ENCODE data around the gene OTULINL.

DNA sequence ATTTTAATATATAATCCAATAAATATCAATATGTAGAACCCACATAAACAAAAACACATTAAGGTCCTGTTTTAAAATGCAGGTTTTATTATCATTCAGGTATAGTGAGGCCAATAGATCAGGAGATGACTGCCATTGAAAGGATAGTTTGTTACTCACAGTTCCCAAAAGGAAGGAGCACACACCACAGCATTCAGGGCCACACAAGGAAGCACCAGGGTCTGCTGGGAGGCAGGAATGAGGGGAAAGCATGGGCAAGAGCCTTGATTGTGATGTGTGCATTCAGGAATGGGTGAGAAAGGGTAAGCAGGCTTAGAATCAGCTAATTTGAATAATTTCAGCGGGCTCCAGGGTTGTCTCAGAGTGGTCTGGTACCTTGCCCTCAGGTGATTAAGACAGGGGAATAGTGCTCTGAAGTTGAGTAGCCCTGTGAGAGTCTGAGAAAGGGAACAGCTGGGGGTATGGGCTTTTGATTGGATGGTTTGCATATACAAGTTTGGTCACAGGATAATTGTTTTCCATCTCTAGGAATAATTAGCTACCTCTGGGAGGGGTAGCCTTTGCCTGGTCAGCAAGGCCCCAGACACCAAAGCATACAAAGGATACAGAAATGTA is 63.1 kb downstream of the OTULINL start:
- TF ChIP-seq, protein P1, sequence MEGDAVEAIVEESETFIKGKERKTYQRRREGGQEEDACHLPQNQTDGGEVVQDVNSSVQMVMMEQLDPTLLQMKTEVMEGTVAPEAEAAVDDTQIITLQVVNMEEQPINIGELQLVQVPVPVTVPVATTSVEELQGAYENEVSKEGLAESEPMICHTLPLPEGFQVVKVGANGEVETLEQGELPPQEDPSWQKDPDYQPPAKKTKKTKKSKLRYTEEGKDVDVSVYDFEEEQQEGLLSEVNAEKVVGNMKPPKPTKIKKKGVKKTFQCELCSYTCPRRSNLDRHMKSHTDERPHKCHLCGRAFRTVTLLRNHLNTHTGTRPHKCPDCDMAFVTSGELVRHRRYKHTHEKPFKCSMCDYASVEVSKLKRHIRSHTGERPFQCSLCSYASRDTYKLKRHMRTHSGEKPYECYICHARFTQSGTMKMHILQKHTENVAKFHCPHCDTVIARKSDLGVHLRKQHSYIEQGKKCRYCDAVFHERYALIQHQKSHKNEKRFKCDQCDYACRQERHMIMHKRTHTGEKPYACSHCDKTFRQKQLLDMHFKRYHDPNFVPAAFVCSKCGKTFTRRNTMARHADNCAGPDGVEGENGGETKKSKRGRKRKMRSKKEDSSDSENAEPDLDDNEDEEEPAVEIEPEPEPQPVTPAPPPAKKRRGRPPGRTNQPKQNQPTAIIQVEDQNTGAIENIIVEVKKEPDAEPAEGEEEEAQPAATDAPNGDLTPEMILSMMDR (conservative IDR thresholded peaks at IDR 0.05 in 1 of 2, IDR thresholded peaks at IDR 0.05 in 1 of 2; ENCODE audit: low read depth in 1 of 2, low read length in 2 of 2): no peak
- no peak for TF ChIP-seq EZH2 (IDR thresholded peaks at IDR 0.05; ENCODE audit: low read length, missing control alignments)

All from fibroblast of lung (primary cell).